Right lobe of liver (tissue), 6 donors: ENCODE data around the gene IL18RAP. TPM values are rescaled to one million over a fixed set of nuclear protein-coding genes. Genes with fewer than 3 reads are reported as not detected.

Source experiments
- ATAC-seq, 4 donors: fragments of 200-7000 bp; cut with Tn5 transposase; one replicate each; pipeline ENCODE4 v1.9.1; 2020; ENCODE audit warnings: mild to moderate bottlenecking in 4 of 4, moderate library complexity in 4 of 4
- DNase-seq, 3 donors: peaks; one replicate each; pipeline ENCODE4 v3.0.0-alpha.2; 2020
- H3K27ac ChIP-seq, 3 donors: fragments of 200-600 bp; one replicate each; pipeline ENCODE4 v1.8.0; 2022
- H3K27me3 ChIP-seq, 2 donors: fragments of 200-600 bp; one replicate each; pipeline ENCODE4 v1.8.0; 2022
- H3K36me3 ChIP-seq, 4 donors: fragments of 200-600 bp; sonication (generic) in 1 of 4; one replicate each; pipeline versions ENCODE4 v1.5.1 to v1.8.0; 2017 to 2022; ENCODE audit warnings: control low read depth in 1 of 4
- H3K4me1 ChIP-seq, 4 donors: fragments of 200-600 bp; sonication (generic) in 1 of 4; one replicate each; pipeline versions ENCODE4 v1.5.1 to v1.8.0; 2017 to 2022; ENCODE audit warnings: control low read depth in 1 of 4
- H3K4me3 ChIP-seq, 3 donors: fragments of 200-600 bp; one replicate each; pipeline ENCODE4 v1.8.0; 2022
- H3K9me3 ChIP-seq, 4 donors: fragments of 200-600 bp; sonication (generic) in 1 of 4; one replicate each; pipeline versions ENCODE4 v1.5.1 to v1.8.0; 2017 to 2022; ENCODE audit warnings: control low read depth in 1 of 4
- POLR2A ChIP-seq: fragments of 450-650 bp; IDR thresholded peaks from one replicate; pipeline ENCODE4 v1.6.1; 2017; ENCODE audit warnings: antibody characterized with exemption, mild to moderate bottlenecking
- WGBS: methylation state at CpG from one replicate; pipeline ENCODE4 v1.1.6; 2018; ENCODE audit warnings: low coverage, low lambda C conversion rate; ENCODE audit not compliant: insufficient coverage; ENCODE audit errors: missing lambda C conversion rate; 5-methylcytosine and 5-hydroxymethylcytosine counted together
- intact Hi-C, 2 donors: fragments of 100-400 bp; cut with DNase I; formaldehyde crosslinking; loops; one replicate each; pipeline versions ENCODE4 v1.11.2 to v1.14.1; 2022
- total RNA-seq, 6 experiments: library from RNA; depleted of rRNA in 2 of 6; stranded (reverse); fragments of >200 nt in 2 of 6; fragmentation: NEBNext Ultra II Directional in 3 of 6; extraction: Animal tissue kit (Norgen Biotek cat#: 25700) in 3 of 6; gene quantifications; one replicate each; pipeline versions ENCODE4 v1.1.0 to v1.2.4, GENCODE V29; 2016 to 2023
- TF ChIP-seq, protein P1 (sequence below), 4 donors: fragments of 200-600 bp in 3 of 4; fragments of 450-650 bp in 1 of 4; IDR thresholded peaks; one replicate each; pipeline versions ENCODE4 v1.5.1 to v1.8.0; 2016 to 2022; ENCODE audit warnings: antibody characterized with exemption in 4 of 4, mild to moderate bottlenecking in 2 of 4
- donor health status: DM: no; HTN: yes; CAD: no.
- donor health status: DM: no; HTN: no; CAD: no.
- donor health status: DM: no; HTN: no; CAD: no.
- donor health status: DM: no; HTN: yes; CAD: no.
- donor health status: DM: no; HTN: yes; CAD: no.

IL18RAP gene
- total RNA-seq, 6 experiments from 2014 or later, result 0.22 to 2.7 (median 0.67) TPM

DNA sequence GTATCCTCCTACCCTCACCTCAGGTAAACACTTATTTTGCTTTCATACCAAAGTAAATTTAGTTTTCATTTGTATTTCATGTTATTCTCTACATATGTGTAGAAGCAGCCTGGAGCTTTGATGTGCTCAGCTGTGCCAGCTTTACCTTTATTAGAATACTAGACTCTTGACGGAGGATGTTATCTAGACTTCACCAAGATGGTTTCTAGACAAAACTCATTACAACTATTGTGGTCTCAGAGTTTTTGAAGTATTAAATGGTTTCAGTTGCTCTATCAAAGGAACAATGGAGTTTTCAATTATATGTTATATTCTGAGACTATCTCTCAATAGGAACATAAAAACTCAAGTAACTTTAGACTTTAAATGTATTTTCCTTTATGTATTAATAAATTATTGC lies 5.0 kb upstream of the IL18RAP start:
- WGBS, result 80% methylated on average over 1 of the region's 1 CpG
- no peaks in the 10 kb centered on the region for H3K4me1 ChIP-seq
- no peak for TF ChIP-seq POLR2A
- TF ChIP-seq, protein P1, sequence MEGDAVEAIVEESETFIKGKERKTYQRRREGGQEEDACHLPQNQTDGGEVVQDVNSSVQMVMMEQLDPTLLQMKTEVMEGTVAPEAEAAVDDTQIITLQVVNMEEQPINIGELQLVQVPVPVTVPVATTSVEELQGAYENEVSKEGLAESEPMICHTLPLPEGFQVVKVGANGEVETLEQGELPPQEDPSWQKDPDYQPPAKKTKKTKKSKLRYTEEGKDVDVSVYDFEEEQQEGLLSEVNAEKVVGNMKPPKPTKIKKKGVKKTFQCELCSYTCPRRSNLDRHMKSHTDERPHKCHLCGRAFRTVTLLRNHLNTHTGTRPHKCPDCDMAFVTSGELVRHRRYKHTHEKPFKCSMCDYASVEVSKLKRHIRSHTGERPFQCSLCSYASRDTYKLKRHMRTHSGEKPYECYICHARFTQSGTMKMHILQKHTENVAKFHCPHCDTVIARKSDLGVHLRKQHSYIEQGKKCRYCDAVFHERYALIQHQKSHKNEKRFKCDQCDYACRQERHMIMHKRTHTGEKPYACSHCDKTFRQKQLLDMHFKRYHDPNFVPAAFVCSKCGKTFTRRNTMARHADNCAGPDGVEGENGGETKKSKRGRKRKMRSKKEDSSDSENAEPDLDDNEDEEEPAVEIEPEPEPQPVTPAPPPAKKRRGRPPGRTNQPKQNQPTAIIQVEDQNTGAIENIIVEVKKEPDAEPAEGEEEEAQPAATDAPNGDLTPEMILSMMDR (IDR thresholded peaks at IDR 0.05), result no peak
- intact Hi-C loops, result no loop called here
- DNase-seq, result no peak
- H3K9me3 ChIP-seq, result no peaks in the 10 kb centered on the region
- no peak for ATAC-seq
- H3K27ac ChIP-seq, result no peak overlapping the region
- no peaks in the 10 kb centered on the region for H3K36me3 ChIP-seq
- no peak overlapping the region for H3K4me3 ChIP-seq
- no peaks in the 10 kb centered on the region for H3K27me3 ChIP-seq

DNA sequence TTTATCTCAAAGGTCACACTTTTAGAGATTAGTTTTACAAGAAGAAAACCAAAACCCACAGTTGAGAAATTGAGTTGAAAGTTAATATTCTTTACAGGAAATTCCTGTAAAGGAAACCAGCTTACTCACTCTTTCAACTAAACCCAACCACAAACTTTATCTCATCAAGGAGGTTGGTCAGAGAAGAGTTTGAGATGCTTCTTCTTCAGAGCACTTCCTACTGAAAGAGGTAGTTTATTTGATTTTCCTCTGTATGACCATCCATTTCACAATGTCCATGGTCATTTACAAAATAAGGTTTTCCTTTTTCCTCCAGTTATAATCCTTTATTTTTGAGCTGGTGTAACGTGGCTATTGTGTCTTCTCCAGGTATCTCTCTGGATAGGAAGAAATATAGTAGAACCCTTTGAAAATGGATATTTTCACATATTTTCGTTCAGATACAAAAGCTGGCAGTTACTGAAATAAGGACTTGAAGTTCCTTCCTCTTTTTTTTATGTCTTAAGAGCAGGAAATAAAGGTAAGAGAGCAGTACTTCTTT lies 4.5 kb upstream of the IL18RAP start:
- DNase-seq (no peak), ATAC-seq (peak in 3 of 4 donors; percentile 18 to 36 (median 27))
- no peaks in the 10 kb centered on the region for H3K36me3 ChIP-seq
- no peaks in the 10 kb centered on the region for H3K27me3 ChIP-seq
- intact Hi-C loops, result no loop called here
- H3K4me3 ChIP-seq, result no peak overlapping the region
- no peak for TF ChIP-seq POLR2A
- TF ChIP-seq, protein P1 (IDR thresholded peaks at IDR 0.05), result no peak
- no peak overlapping the region for H3K27ac ChIP-seq
- WGBS, result 19% methylated on average over 2 of the region's 2 CpGs
- H3K4me1 ChIP-seq, result no peaks in the 10 kb centered on the region
- no peaks in the 10 kb centered on the region for H3K9me3 ChIP-seq

DNA sequence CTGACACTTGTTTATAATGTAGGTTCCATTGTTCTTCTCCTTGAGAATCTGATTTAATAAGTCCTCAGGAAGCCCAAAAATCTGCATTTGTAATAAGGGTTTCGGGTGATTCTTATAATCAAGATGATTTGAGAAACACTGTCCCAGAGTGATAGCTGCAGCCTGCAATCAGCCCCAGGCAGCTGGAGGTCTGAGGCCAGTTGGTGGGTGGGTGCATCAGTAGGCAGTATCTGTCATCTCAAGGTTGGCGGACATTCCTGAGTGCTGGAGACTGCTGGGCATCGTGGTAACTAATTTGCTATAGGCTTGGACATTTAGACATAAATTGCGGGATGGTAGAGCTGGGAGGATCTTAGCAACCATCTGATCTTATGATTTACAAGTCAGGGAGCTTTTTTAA lies 2.7 kb upstream of the IL18RAP start:
- H3K27ac ChIP-seq, result no peak overlapping the region
- H3K4me3 ChIP-seq, result no peak overlapping the region
- no peaks in the 10 kb centered on the region for H3K36me3 ChIP-seq
- no peaks in the 10 kb centered on the region for H3K27me3 ChIP-seq
- TF ChIP-seq POLR2A, result no peak
- TF ChIP-seq, protein P1 (IDR thresholded peaks at IDR 0.05), result no peak
- ATAC-seq (no peak), DNase-seq (no peak)
- H3K4me1 ChIP-seq, result no peaks in the 10 kb centered on the region
- 63% methylated on average over 1 of the region's 4 CpGs for WGBS
- intact Hi-C loops, result no loop called here
- H3K9me3 ChIP-seq, result no peaks in the 10 kb centered on the region

DNA sequence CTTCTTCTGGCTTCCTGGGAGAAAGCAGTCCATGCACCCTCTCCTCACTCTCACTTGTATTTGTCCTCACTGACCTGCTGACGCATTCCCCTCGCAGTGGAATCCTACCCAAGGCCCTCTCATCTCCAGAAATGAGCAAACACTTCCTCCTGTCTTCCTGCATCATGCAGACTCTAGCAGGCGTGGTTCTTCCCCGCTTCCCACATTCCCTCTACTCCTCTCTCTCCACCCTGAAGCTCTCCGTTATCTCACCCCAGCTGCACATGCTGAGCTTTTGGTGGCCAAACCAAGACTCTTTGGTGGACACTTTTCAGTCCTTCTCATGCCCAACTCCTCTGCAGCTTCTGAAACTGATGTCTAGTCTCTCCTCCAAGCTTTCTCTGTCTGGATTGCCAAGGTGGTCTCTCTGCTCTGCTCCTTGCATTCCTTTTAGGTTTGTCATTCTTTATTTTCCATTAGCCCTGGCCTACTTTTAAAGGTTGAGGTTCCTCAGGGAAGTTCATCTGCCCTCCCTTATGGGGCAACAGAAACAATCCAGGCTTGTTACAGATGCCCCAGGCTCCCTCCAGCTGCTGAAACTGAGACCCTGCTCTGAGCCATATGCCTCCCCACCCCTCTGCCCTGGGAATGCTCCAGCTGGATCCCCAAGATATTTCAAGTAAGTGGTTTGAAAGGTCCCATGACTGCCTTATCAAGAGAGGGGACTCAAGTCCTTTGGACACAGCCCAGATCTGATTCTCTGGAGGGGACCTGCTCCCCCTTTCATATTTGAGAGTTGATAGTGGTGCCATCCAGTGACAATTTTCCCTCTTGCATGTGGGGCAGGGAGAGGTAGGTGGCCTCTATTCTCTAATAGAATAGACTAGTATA lies 835 bp upstream of the IL18RAP start:
- H3K27me3 ChIP-seq, result no peaks in the 10 kb centered on the region
- H3K36me3 ChIP-seq, result no peaks in the 10 kb centered on the region
- ATAC-seq, result peak in 1 of 4 donors; percentile 28
- intact Hi-C loops, result no loop called here
- TF ChIP-seq, protein P1 (IDR thresholded peaks at IDR 0.05), result no peak
- no peak for TF ChIP-seq POLR2A
- DNase-seq, result no peak
- no peaks in the 10 kb centered on the region for H3K9me3 ChIP-seq
- WGBS, result 23% methylated on average over 3 of the region's 5 CpGs
- no peak overlapping the region for H3K27ac ChIP-seq
- no peaks in the 10 kb centered on the region for H3K4me1 ChIP-seq
- no peak overlapping the region for H3K4me3 ChIP-seq
